IPS DF 4.7 (cell line): Measurements from ENCODE around the gene ZNHIT2.

Source experiments
- DNase-seq: peaks from one replicate; pipeline ENCODE4 v3.0.0-alpha.2; 2013; ENCODE audit warnings: low spot score; ENCODE audit errors: extremely low read depth

ZNHIT2 gene

DNA sequence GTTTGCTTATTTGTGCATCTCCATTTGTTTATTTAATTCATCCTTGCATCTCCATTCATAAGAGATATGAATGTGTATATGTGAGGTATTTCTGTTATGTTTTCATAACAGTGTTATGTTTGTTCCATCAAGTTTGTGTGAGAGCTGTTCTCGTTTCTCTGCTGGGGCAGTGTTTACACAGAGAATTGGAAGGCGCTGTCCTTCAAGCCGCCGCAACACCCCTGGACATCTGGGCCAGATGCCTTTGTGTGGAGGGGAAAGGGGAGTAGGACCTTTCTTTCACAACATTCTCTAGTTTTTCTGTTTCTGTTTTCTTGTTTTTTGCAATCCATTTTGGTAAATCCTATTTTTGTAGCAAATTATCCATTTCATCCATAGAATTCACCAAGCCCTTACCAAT, 12.9 kb downstream of the ZNHIT2 start:
- DNase-seq, result no peak

- DNase-seq, result no peak
These were observed 14.0 kb downstream of the ZNHIT2 start for GRCh38 chr11:65103476-65103875.

DNA sequence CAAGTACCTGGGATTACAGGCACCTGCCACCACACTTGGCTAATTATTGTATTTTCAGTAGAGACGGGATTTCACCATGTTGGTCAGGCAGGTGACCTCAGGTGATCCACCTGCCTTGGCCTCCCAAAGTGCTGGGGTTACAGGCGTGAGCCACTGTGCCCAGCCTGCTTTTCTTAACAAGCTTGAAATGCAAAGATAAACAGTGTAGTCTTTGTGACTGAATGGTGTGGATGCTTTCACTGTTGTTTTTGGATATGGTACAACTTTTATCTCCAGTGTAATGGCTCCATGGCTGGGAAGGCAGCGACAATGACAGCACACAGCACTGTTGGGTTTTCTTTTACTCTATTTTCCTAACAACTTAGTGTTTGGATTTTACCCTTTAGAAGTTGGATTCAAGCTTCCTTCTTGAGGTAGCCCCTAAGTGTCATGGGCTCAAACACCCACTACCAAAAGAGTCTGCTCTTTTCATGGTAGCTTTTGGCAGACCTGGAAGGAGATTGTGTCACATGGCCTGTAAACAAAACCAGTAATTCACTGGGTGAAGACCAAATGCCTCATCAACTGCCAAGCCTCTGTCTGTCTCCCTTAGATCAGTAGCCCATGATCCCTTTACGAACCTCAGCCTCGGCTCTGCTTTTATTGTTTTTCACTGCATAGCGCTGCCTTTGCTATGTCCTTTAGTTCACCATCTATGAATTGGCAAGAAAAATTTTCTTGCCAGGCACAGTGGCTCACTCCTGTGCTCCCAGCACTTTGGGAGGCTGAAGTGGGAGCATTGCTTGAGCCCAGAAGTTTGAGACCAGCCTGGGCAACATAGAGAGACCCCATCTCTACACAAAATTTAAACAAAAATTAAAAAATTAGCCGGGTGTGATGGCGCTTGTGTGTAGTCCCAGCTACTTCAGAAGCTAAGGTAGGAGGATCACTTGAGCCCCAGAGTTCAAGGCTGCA, 15.1 kb downstream of the ZNHIT2 start:
- no peak for DNase-seq

GRCh38 chr11:65100674-65101350, 16.7 kb downstream of the ZNHIT2 start:
- no peak for DNase-seq

DNA sequence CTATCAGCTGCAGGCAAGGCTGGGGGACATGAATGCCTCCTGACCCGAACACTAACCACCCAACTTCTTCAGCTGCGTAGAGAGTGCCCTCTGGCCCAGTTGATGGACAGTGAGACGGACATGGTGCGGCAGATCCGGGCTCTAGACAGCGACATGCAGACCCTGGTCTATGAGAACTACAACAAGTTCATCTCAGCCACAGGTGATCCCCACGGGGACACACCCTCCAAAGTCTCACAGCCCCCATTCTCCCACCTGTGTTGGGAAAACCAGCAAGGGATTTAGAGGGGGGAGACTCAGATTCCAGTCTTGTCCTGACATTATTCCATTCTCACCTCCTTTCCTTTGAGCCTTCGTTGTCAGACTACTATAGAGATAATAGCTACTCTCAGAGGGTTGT, 20.6 kb downstream of the ZNHIT2 start:
- no peak for DNase-seq

GRCh38 chr11:65095974-65096806, 21.3 kb downstream of the ZNHIT2 start, which contains the start of gene VPS51:
Gene VPS51, plus strand, starts transcription at chr11:65096214. Its CDS starts 37 bp downstream, at chr11:65096251.
- peak; percentile 74 for DNase-seq

DNA sequence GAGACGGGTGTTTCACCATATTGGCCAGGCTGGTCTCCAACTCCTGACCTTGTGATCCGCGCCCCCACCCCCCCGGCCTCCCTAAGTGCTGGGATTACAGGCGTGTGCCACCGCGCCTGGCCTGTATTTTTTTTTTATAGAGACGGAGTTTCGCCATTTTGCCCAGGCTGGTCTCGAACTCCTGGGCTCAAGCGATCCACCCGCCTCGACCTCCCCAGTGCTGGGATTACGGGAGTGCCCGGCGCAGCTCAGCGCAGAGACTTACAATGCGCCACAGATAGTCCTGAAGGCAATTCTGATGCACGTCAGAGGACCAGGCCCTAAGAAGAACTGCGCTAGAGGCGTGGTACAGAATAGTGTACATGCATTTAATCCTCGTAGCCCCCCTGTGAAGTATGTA, 22.1 kb downstream of the ZNHIT2 start:
- no peak for DNase-seq

DNA sequence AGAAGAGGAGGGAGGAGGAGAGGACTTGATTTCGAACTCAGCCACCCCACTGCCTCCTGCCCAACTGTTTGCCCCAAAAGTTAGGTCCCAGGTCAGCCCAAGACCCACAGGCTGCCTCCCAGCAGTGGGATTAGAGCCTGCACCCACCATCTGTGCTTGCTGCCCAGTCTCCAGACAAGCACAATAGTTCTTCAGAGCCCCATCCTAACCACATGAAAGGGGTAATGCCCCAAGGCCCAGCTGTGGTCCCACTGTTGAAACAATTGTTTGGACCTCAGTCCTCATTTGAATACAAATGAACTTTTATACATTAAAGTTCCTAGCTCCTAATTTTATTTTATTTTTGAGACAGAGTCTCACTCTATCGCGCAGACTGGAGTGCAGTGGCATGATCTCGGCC, 26.9 kb downstream of the ZNHIT2 start:
- DNase-seq, result no peak

DNA sequence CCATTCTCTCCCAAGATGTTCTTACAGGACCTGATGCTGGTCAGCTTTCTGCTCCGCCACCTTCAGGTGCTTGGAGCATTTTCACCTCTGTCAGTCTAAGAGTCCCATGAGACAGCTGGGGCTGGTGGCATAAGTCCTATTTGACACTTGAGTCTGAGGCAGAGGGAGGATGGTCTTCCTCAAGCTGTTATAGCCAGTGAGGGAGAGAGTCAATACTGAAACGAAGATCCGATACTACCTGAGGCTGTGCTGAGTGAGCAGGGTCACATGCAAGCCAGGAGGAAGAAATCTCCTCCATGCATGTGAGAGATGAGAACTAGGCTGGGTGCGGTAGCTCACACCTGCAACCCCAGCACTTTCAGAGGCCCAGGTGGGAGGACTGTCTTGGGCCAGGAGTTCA, 27.9 kb downstream of the ZNHIT2 start:
- no peak for DNase-seq

DNA sequence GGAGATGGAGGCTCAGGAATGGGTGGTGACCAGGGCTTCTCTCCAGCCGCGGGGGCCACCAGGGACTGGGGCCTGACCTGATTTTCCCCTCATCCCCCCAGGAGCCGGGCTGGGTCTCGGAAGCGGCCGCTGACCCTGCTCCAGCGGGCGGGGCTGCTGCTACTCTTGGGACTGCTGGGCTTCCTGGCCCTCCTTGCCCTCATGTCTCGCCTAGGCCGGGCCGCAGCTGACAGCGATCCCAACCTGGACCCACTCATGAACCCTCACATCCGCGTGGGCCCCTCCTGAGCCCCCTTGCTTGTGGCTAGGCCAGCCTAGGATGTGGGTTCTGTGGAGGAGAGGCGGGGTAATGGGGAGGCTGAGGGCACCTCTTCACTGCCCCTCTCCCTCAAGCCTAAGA, 29.7 kb downstream of the ZNHIT2 start:
- no peak for DNase-seq

- no peak for DNase-seq
These were observed 30.3 kb downstream of the ZNHIT2 start for GRCh38 chr11:65087216-65087615.

GRCh38 chr11:65086809-65087208, 30.7 kb downstream of the ZNHIT2 start:
- no peak for DNase-seq

DNA sequence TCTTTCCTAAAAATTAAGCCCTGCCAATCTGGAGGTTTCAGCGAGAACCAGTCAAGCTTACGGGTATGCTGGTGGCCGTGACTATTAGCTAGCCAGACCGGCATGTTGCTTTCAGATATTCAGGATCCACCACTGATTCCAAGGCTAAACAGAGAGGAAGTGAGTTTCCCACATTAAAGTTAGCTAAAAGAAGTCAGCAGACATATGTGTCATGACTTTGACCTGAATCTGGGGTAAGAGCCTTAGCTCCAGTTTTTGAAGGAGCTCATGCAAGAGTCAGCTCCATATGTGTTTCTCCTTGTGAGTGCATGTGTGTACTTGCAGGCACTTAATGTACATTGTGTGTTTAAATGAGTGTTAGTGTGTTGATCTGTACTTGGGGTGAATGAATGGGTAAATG, 32.1 kb downstream of the ZNHIT2 start:
- DNase-seq, result no peak

DNA sequence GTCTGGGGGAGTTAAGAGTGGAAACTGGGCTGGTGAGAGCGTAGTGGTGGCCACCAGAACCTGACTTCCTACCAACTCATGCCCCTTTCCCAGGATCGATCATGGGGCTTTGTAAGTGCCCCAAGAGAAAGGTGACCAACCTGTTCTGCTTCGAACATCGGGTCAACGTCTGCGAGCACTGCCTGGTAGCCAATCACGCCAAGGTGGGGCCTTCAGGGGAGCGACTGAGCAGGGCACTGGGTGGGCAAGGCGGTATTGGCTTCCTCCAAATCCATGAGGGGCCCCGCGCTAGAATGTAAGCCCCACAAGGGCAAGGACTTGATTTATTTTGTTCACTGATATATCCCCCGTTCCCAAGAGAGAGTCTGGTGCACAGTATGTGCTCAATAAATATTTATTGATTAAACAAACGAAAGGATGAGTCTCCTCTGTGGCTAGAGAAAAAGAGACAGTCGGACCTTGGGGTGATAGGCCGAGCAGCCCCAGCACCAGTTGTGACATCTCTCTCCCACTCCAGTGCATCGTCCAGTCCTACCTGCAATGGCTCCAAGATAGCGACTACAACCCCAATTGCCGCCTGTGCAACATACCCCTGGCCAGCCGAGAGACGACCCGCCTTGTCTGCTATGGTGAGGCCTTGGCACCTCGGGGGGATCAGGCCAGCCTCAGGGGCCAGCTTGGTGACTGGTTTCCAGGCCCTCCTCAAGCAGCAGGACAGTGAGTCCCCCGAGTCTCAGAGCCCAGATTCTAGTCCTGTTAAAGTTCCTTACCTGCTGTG, 32.7 kb downstream of the ZNHIT2 start:
- DNase-seq, result no peak

GRCh38 chr11:65083834-65084597, 33.5 kb downstream of the ZNHIT2 start, which contains the start of the genes CDCA5 and ZFPL1:
Gene CDCA5, minus strand, starts transcription at chr11:65084040. Its CDS starts 62 bp downstream, at chr11:65083978.
Gene ZFPL1, plus strand, starts transcription at chr11:65084222. Its CDS starts 477 bp downstream, at chr11:65084699.
- no peak for DNase-seq

DNA sequence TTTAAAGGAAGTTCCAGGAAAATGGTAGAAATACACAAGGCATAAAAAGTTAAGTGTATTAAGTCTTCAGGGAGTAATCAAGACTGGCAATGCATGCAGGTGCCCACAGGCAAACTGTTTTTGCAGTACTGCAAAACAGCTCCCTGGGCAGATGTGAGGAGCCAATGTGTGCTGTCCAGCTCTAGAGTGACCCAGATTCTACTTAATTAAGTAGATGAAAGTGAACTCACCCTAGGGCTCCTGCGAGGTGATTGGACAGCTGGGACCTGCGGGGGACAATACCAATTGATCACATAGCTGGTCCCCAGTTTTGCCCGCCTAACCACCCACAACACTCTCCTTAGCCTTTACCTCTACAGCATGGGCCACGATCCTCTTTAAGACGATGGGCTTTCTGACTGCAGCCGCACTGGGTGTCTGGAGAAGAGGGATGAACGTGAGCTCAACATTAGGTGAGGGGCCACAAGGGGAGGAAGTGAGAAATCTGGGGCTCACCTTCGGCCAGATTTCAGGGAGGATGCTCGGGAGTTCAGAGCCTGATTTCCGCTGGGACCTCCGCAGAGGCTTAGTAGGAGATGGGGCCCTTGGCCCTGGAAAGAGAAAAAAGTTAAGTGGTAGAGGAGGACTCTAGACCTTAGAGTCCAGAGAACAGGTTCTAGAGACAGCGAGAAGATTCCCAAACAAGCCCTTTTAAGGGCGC, 34.2 kb downstream of the ZNHIT2 start:
- no peak for DNase-seq

DNA sequence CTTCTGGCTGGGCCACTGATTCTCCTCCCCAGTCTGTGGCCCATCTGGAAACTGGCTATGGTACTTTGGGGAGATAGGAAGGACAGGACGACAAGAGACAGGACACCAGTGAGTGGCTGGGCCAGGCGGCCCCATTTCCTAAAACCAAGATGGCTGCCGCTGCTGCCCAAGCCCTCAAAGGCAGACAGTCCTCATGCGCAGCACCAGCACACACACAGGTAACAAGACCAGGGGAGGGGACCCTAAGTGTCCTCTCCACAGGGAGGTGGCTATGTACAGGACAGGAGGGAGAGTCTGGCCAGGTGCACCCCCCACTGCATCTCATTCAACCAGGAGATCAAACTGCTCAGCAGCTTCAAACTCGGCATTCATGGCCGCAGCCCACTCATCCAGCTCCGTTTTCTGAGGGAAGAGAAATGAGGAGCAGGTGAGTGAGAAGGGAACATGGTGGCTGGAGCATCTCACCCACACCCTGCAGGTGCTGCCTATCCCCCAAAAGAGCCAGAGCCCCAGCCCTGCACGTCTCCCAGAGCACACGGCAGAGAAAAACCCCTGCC, 38.6 kb downstream of the ZNHIT2 start:
- no peak for DNase-seq

- DNase-seq, result no peak
These were observed 39.4 kb downstream of the ZNHIT2 start for GRCh38 chr11:65078151-65078550.

DNA sequence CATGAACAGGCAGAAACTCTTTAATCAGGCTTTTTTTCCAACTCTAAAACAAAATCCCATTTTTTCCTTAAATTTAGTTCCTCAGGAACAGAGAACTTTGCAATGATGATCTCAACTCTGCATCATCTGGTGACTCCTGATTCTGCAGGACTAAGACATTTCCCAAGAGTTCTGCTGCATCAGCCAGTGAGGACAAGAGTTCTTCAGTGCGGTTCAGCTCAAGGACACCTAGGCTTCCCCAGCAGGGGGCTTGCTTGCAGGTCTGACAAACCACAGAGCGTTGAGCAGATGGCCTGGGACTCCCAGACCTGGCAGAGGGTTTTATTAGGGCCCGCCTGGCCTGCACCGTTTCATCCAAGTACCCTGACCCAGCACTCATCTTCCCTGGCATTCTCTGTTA, 40.0 kb downstream of the ZNHIT2 start:
- no peak for DNase-seq
